SU-DHL-6 (cell line): ENCODE results near the gene ABCB8.

Source experiments
- H2AFZ ChIP-seq: fragments of 200-600 bp; sonication (generic); 2 replicates; pipeline ENCODE4 v1.6.1; 2014; ENCODE audit warnings: low read depth, mild to moderate bottlenecking, moderate library complexity, mixed read lengths, antibody characterized with exemption, low read length; ENCODE audit not compliant: severe bottlenecking
- H3F3A ChIP-seq: fragments of 200-600 bp; shearing (Covaris generic); 2 replicates; pipeline ENCODE4 v1.6.0; 2016; ENCODE audit warnings: antibody characterized with exemption, mild to moderate bottlenecking; ENCODE audit not compliant: insufficient read depth
- H3K27ac ChIP-seq: fragments of 200-600 bp; sonication (generic); 2 replicates; pipeline ENCODE4 v1.5.1; 2016; ENCODE audit warnings: low read depth, mild to moderate bottlenecking, low read length, moderate library complexity, mixed read lengths
- H3K27me3 ChIP-seq: fragments of 200-600 bp; sonication (generic), shearing (Covaris generic); 2 replicates; pipeline ENCODE4 v1.6.0; 2014; ENCODE audit warnings: mild to moderate bottlenecking, low read length
- H3K36me3 ChIP-seq: fragments of 200-600 bp; sonication (generic); 2 replicates; pipeline ENCODE4 v1.6.1; 2014; ENCODE audit warnings: mild to moderate bottlenecking, low read length, mixed read lengths
- H3K4me2 ChIP-seq: fragments of 300-600, 200-600 bp; shearing (Covaris generic), sonication (generic); 2 replicates; pipeline ENCODE4 v1.6.0; 2014; ENCODE audit warnings: low read length, low read depth, mild to moderate bottlenecking; ENCODE audit not compliant: poor library complexity, severe bottlenecking
- H3K4me3 ChIP-seq: fragments of 200-600 bp; sonication (generic); 2 replicates; pipeline ENCODE4 v1.5.1; 2014; ENCODE audit warnings: antibody characterized with exemption, low read length, mild to moderate bottlenecking, mixed read lengths; ENCODE audit not compliant: insufficient read depth, poor library complexity, severe bottlenecking
- H3K79me2 ChIP-seq: fragments of 200-600 bp; sonication (generic); 2 replicates; pipeline ENCODE4 v1.6.1; 2014; ENCODE audit warnings: mild to moderate bottlenecking, low read length, moderate library complexity; ENCODE audit not compliant: insufficient read depth
- H3K9ac ChIP-seq: fragments of 200-600 bp; sonication (generic); 2 replicates; pipeline ENCODE4 v1.7.0; 2014; ENCODE audit warnings: mild to moderate bottlenecking, low read length
- H3K9me2 ChIP-seq: fragments of 200-600 bp; sonication (generic); replicated peaks from 2 replicates; pipeline ENCODE4 v1.6.1; 2014; ENCODE audit warnings: low read length; ENCODE audit not compliant: insufficient read depth
- H3K9me3 ChIP-seq: fragments of 200-600 bp; sonication (generic); 2 replicates; pipeline ENCODE4 v1.6.1; 2014; ENCODE audit warnings: low read length, mixed read lengths; ENCODE audit not compliant: insufficient read depth
- H4K20me1 ChIP-seq: fragments of 200-600 bp; sonication (generic); 2 replicates; pipeline ENCODE4 v1.6.1; 2014; ENCODE audit warnings: low read depth, mild to moderate bottlenecking, antibody characterized with exemption, low read length, moderate library complexity, mixed read lengths
- EZH2phosphoT487 ChIP-seq: fragments of 200-600 bp; sonication (generic), shearing (Covaris generic); conservative IDR thresholded peaks from 2 replicates; pipeline ENCODE4 v1.6.1; 2018; ENCODE audit warnings: mild to moderate bottlenecking, antibody characterized with exemption, low read length, moderate library complexity, mixed read lengths
- TF ChIP-seq, protein P1 (sequence below): fragments of 200-600 bp; sonication (generic); IDR thresholded peaks from one replicate; pipeline ENCODE4 v1.5.1; 2017; ENCODE audit warnings: antibody characterized with exemption, mild to moderate bottlenecking, low read length, moderate library complexity; ENCODE audit not compliant: insufficient read depth, poor library complexity, severe bottlenecking

Gene ABCB8

DNA sequence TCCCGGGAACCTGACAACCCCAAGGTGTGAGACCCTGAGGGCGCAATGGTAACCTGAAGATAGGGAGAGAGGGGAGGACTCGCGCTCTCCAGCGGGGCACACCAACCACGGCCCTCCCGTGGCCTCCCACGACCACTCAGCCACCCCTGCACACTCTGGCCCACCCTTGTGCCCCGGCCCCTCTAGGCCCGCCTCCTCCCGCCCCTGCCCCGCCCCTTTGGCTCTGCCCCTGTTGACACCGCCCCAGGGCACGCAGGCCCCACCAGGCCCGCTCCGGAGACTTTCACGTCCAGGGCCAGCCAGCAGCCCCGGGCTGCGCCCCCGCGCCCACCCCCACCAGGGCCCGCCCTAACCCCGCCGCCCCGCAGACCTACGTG, 14.9 kb upstream of the ABCB8 start:
- Histone ChIP-seq H3K27me3 (no peaks in the 10 kb centered on the region), H4K20me1 (no peaks in the 10 kb centered on the region), H3K9me2 (no peaks in the 10 kb centered on the region), H3K36me3 (no peaks in the 10 kb centered on the region), H3K79me2 (no peaks in the 10 kb centered on the region), H2AFZ (no peak overlapping the region), H3K27ac (no peak overlapping the region), H3K4me2 (no peak overlapping the region), H3K9me3 (no peaks in the 10 kb centered on the region), H3K9ac (no peak overlapping the region), H3F3A (no peaks in the 10 kb centered on the region), H3K4me3 (no peak overlapping the region)
- TF ChIP-seq, protein P1, sequence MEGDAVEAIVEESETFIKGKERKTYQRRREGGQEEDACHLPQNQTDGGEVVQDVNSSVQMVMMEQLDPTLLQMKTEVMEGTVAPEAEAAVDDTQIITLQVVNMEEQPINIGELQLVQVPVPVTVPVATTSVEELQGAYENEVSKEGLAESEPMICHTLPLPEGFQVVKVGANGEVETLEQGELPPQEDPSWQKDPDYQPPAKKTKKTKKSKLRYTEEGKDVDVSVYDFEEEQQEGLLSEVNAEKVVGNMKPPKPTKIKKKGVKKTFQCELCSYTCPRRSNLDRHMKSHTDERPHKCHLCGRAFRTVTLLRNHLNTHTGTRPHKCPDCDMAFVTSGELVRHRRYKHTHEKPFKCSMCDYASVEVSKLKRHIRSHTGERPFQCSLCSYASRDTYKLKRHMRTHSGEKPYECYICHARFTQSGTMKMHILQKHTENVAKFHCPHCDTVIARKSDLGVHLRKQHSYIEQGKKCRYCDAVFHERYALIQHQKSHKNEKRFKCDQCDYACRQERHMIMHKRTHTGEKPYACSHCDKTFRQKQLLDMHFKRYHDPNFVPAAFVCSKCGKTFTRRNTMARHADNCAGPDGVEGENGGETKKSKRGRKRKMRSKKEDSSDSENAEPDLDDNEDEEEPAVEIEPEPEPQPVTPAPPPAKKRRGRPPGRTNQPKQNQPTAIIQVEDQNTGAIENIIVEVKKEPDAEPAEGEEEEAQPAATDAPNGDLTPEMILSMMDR, result no peak
- no peak for TF ChIP-seq EZH2phosphoT487

DNA sequence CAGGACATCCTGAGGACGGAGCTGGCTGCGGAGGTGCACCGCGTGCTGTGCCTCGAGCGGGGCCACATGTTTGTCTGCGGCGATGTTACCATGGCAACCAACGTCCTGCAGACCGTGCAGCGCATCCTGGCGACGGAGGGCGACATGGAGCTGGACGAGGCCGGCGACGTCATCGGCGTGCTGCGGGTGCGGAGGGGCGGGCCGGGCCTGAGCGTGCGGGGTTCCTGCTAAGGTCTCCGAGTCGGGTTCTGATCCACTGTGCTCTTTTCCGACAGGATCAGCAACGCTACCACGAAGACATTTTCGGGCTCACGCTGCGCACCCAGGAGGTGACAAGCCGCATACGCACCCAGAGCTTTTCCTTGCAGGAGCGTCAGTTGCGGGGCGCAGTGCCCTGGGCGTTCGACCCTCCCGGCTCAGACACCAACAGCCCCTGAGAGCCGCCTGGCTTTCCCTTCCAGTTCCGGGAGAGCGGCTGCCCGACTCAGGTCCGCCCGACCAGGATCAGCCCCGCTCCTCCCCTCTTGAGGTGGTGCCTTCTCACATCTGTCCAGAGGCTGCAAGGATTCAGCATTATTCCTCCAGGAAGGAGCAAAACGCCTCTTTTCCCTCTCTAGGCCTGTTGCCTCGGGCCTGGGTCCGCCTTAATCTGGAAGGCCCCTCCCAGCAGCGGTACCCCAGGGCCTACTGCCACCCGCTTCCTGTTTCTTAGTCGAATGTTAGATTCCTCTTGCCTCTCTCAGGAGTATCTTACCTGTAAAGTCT, 14.3 kb upstream of the ABCB8 start:
- no peaks in the 10 kb centered on the region for H3K9me2 ChIP-seq
- no peaks in the 10 kb centered on the region for H3F3A ChIP-seq
- no peaks in the 10 kb centered on the region for H3K79me2 ChIP-seq
- no peaks in the 10 kb centered on the region for H3K27me3 ChIP-seq
- 0 out of 2 replicates have a peak, but pooled peaks have one; percentile 15 for TF ChIP-seq EZH2phosphoT487
- TF ChIP-seq, protein P1, result no peak
- no peaks in the 10 kb centered on the region for H3K36me3 ChIP-seq
- H3K27ac ChIP-seq, result no peak overlapping the region
- H3K4me3 ChIP-seq, result peak overlapping the region; percentile 13
- H3K9ac ChIP-seq, result peak overlapping the region; percentile 36; the same call in 1 of the 2 replicates
- H3K9me3 ChIP-seq, result no peaks in the 10 kb centered on the region
- no peaks in the 10 kb centered on the region for H4K20me1 ChIP-seq
- peak overlapping the region; percentile 46 for H2AFZ ChIP-seq
- H3K4me2 ChIP-seq, result peak overlapping the region; percentile 35

DNA sequence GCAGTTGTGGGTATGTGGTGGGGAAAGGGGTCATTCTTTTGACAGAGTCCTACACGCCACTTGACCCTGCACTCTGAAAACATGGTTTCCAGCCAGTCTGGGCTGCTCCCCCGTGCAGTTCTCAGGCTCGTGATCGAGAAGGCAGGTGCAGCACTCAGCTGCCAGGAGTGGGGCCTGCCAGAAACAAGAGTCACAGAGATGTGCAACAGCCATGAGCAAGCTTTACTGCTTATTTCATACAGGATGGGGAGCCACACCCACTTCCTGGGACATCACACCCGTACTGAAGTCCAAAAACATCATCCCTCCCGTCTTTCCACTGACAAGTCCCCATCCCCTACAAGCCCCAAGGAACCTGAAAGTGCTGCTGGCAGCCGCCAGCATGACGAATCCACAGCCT, 13.3 kb upstream of the ABCB8 start:
- Histone ChIP-seq H3K9ac (no peak overlapping the region), H3K27me3 (no peaks in the 10 kb centered on the region), H3F3A (no peaks in the 10 kb centered on the region), H2AFZ (no peak overlapping the region), H3K36me3 (no peaks in the 10 kb centered on the region), H3K9me2 (no peaks in the 10 kb centered on the region), H3K4me2 (no peak overlapping the region), H3K79me2 (no peaks in the 10 kb centered on the region), H3K4me3 (no peak overlapping the region), H3K9me3 (no peaks in the 10 kb centered on the region), H3K27ac (no peak overlapping the region), H4K20me1 (no peaks in the 10 kb centered on the region)
- no peak for TF ChIP-seq EZH2phosphoT487
- TF ChIP-seq, protein P1, result no peak
